Keratinocyte (primary cell): ENCODE data around the gene HSFX3.
"Not testable (repeated sequence)": the region's sequence is repeated elsewhere in the genome, so short reads cannot be mapped to it uniquely, and the experiment has no call there.

ENCODE experiments used
- CTCF ChIP-seq, 3 experiments: IDR thresholded peaks in 1 of 3; conservative IDR thresholded peaks in 1 of 3; optimal IDR thresholded peaks in 1 of 3; 2 replicates in 2 of 3; 3 replicates in 1 of 3; pipeline versions ENCODE3 to v1.5.1; 2011; ENCODE audit warnings: low read length in 3 of 3, mild to moderate bottlenecking in 3 of 3, moderate library complexity in 2 of 3, control low read depth in 1 of 3, inconsistent platforms in 1 of 3; ENCODE audit not compliant: insufficient read depth in 2 of 3; ENCODE audit errors: extremely low read depth in 1 of 3
- EZH2 ChIP-seq: IDR thresholded peaks from one replicate; pipeline ENCODE4 v1.6.1; 2012; ENCODE audit warnings: inconsistent platforms, mild to moderate bottlenecking, low read length, moderate library complexity

- TF ChIP-seq CTCF (optimal IDR thresholded peaks at IDR 0.05 in 1 of 3, IDR thresholded peaks at IDR 0.05 in 1 of 3, conservative IDR thresholded peaks at IDR 0.05 in 1 of 3; ENCODE audit: extremely low read depth in 1 of 3, insufficient read depth in 2 of 3, low read length in 3 of 3); EZH2: not testable (repeated sequence)
Observed at GRCh38 chrX:149551939-149552248, 2.2 kb upstream of the HSFX3 start.
